Activated CD4-positive, alpha-beta T cell treated with anti-CD3 and anti-CD28 coated beads, Interleukin-2, Interleukin-4, amounts not matched to agents 100 ng/mL and 50 ng/mL, durations not matched to agents 16 hours and 8 hours (primary cell): ENCODE measurements around the gene ASIC3.
"Not testable (repeated sequence)": the region's sequence is repeated elsewhere in the genome, so short reads cannot be mapped to it uniquely, and the experiment has no call there.

ENCODE experiments used
- DNase-seq: peaks from one replicate; pipeline ENCODE4 v3.0.0-alpha.2; 2020; ENCODE audit warnings: low spot score

ASIC3 gene

DNA sequence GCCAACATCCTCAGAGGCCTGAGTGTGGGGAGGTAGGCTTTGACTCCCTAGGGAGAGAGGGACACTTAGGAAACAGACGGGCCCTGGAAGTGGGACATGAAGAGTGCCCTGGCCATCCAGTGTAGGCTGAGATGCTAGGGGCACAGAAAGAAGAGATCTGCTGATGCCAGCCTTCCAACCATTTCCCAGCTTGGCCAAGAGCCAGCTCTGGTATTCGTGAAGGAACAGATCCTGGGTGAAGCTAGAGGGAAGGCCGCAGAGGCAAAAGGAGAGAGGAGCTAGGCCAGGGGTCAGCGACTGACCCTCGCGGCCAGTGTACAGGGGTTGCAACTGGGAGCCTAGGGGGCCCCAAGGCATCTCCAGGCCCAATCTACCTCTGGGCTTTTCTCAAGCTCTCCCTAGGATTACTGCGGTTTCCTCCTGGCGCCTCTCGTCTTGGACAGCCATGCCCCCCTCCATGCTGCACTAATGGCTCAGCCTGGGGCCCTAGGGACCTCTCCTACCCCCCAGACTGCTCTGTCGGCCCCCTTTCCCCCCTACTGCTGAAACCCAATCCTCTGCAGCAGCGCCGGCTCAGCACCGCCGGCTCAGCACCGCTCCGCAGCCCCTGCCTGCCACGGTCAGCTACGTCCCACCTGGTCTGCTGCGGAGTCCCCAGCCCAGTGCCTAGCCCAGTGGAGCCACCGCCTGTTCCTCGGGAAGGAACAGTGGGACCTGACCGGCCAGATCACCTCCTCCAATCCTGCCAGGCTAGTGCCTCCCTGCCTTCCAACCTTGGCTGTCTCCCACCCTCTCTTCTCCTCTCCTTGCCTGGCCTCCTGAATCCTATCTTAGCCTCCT, at the start of gene ASIC3:
Gene ASIC3, plus strand, starts transcription at position 556 of the 840 bp plus-strand sequence. CDS start 355 bp downstream, outside the sequence.
- no peak for DNase-seq

DNA sequence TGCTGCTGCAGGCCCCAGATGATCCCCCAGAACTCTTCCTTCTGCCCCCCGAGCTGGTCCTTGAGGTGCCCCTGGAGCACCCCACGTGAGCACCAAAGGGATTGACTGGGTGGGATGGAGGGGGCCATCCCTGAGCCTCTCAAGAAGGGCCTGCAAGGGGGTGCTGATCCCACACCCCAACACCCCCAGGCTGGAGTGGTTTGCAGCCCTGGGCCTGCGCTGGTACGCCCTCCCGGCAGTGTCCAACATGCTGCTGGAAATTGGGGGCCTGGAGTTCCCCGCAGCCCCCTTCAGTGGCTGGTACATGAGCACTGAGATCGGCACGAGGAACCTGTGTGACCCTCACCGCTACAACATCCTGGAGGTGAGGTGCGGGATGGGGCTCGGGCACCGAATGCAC, 49.3 kb upstream of the ASIC3 start:
- DNase-seq, result no peak

DNA sequence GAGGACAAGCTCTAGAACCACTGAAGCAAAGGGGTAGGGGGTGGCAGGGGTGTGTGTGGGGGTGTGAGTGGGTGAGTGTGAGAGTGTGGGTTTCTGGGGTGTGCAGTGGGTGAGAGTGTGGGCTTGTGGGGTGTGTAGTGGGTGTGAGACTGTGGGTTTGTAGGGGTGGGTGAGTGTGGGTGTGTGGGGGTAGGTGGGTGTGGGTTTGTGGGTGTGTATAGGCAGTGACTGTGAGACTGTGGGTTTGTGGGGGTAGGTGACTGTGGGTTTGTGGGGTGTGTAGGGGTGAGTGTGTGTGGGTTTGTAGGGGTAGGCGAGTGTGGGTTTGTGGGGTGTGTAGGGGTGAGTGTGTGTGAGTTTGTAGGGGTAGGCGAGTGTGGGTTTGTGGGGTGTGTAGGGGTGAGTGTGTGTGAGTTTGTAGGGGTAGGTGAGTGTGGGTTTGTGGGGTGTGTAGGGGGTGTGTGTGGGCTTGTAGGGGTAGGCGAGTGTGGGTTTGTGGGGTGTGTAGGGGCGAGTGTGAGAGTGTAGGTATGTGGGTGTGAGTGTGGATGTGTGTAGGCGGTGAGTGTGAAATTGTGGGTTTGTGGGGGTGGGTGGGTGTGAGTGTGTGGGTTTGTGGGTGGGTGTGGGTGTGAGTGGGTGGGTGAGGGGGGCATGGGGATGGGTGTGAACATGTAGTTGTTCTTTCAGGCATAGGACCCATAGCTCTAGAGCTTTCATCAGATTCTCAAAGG, 48.7 kb upstream of the ASIC3 start:
- DNase-seq, result no peak

DNA sequence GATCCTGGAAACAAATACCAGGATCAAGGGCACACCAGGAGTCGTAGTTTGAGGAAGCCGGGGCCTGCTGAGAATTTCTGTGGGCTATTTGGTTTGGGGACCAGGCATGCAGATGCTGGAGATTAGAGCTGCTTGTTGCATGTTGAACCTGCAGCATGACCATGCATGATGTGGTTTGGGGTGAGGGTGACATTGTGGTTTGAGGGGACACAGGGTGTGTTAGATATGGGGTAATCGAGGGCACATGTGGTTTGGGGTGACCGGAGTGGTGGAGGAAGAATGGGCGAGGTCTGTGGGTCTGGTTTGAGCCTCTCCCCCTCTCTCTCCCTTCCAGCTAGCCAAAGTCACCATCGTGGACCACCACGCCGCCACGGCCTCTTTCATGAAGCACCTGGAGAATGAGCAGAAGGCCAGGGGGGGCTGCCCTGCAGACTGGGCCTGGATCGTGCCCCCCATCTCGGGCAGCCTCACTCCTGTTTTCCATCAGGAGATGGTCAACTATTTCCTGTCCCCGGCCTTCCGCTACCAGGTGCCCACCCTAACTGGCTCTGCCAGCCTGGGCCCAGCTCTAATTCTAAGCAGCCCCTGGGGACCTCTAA, 47.3 kb upstream of the ASIC3 start:
- DNase-seq, result no peak

DNA sequence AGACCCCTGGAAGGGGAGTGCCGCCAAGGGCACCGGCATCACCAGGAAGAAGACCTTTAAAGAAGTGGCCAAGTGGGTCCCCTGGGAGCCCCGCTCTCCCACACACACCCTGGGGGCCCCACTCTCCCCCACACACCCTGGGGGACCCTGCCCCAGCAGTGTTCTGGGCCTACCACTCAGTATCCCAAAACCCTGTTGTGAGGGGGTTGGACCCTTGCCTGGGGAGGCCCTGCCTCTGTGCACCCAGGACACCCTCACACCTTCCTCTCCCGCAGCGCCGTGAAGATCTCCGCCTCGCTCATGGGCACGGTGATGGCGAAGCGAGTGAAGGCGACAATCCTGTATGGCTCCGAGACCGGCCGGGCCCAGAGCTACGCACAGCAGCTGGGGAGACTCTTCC, 46.8 kb upstream of the ASIC3 start:
- DNase-seq, result no peak

DNA sequence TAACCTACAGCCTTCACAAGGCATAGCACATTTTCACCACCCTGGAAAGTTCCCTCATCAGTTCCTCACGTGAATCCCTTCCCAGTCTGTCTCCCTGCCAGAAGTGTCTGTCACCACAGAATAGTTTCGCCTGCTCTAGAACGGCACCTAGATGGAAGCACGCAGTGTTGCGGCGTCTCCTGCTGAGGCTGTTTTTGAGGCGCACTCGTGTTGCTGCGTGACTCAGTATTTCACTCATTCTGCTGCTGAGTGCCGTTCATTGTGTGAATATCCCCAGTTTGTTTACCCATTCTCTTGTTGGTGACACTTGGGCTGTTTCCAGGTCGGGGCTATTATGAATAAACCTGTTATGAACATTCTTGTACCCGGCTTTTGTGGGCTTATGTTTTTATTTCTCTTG, 44.8 kb upstream of the ASIC3 start:
- DNase-seq, result no peak

DNA sequence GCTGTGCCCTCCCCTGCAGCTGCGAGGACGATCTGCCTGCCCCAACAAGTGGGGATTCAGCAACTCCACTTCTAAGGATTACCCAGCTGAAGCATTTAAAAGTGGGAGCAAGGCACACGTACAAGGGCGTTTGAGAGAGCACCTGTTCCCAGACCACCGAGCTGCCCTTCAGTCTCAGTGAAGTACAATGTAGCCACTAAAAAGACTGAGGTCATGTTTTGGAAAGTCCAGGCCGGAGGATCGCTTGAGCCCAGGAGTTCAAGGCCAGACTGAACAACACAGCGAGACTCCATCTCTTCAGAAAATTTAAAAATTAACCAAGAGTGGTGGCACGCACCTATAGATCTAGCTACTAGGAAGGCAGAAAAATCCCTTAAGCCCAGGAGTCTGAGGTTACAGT, 42.8 kb upstream of the ASIC3 start:
- DNase-seq, result no peak

DNA sequence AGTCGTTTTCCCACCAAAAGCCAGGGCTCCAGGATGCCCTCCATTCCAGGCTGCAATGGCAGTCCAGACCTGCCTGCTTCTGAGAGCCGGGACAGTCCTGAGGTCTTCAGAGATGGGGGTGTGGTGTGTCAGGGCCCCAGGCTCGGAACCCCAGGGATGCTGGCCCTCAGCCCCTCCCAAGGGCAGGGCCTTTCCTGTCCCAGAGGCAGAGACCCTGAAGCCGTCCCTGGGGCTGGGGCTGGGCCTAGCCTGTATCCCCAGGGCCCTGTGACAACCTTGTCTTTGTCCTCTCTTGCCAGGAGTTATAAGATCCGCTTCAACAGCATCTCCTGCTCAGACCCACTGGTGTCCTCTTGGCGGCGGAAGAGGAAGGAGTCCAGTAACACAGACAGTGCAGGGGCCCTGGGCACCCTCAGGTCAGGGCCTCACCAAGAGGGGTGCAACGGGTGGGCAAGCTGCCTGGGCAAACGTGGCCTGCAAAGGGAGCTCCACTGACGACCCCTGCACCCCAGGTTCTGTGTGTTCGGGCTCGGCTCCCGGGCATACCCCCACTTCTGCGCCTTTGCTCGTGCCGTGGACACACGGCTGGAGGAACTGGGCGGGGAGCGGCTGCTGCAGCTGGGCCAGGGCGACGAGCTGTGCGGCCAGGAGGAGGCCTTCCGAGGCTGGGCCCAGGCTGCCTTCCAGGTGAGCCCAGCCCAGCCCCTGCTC, 41.6 kb upstream of the ASIC3 start:
- no peak for DNase-seq

DNA sequence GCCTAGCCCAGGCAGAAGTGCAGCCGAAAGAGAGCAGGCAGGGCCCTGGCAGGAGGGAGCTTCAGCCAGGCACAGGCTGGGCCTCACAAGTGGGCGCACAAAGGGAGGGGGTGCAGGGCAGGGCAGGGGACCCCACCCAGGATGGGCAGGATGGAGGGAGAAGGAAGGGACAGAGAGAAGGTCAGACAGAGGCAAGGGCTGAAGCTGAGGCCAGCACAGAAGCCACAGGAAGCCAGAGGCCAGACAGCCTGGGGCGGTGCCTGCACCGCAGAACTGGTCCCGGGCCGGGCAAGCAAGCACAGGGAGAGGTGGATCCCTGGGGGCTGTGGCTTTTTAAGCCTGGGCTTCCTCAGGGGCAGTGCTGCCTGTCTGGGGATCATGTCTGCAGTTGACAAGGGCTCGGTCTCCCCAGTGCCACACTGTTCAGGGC, 40.8 kb upstream of the ASIC3 start:
- no peak for DNase-seq

DNA sequence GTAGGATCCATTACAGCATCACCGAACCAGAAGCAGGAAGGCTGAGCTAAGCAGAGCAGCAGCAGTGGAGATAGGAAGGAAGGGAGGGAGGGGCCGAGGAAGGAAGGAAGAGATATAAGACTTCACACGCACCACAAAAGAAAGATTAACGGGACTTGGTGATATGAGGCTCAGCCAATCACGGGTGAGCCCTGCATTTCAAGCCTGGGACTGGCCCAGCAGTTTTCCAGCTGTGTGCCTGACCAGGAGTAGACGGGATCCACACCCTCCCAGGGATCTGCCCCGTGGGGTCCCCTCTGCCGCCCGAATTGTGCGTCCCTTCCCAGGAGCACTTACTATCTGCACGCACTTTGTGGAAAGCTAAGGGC, 40.2 kb upstream of the ASIC3 start:
- peak; percentile 49 for DNase-seq

DNA sequence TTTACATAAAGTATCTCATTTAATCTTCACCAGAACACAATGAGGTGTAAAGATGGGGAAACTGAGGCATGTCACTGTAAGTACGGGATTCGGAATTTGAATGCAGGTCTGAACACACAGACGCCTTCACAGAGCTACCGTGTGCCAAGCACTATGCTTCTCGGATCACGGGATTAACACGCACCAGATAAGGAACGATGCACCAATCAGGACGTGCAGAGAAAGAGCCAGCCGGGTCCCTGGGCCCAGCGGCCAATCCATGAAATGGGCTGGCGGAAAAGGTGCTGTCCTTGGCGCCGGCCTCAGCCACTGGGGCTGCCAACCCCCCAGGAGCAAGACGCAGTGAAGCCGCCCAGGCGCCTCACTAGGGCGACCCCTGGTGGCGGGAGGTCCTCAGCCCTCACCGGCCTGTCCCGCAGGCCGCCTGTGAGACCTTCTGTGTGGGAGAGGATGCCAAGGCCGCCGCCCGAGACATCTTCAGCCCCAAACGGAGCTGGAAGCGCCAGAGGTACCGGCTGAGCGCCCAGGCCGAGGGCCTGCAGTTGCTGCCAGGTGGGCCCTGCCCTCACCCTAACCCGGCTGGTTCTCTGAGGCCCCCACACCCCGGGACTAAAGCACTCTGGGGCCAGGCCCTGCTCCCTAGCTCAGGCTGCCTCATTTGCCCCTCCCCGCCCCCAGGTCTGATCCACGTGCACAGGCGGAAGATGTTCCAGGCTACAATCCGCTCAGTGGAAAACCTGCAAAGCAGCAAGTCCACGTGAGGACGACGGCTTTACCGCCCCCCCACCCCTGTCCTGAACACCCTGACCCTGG, 39.6 kb upstream of the ASIC3 start:
- DNase-seq, result peak; percentile 93

DNA sequence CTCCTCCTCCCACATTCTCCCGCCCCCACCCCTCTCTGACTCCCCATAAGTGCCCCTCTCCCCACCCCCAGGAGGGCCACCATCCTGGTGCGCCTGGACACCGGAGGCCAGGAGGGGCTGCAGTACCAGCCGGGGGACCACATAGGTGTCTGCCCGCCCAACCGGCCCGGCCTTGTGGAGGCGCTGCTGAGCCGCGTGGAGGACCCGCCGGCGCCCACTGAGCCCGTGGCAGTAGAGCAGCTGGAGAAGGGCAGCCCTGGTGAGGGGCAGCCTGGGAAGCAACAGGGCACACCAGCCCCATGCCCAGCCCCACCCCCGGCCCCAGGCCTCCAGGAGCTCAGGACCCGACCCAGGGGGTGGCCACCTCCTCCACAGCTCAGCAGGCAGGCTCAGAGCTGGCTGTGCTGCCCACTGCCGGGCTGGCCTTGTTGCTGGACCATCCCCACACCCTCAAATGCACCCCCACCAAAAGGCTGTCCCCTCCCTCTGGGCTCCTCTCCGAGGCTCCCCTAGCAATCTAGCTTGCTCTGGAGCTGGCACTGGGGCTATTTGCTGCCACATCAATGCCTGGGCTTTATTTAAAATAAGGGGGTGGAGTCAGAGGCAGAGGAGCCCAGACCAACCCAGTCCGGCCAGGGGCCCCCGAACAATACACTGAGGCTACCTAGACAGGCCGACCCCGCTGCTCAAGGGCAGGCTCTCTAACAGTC, 38.8 kb upstream of the ASIC3 start:
- DNase-seq, result no peak

DNA sequence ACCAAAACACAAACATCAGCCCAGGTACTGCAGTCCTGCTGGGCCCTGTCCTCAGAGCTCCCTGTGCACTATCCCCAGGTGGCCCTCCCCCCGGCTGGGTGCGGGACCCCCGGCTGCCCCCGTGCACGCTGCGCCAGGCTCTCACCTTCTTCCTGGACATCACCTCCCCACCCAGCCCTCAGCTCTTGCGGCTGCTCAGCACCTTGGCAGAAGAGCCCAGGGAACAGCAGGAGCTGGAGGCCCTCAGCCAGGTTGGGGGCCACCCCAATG, 38.4 kb upstream of the ASIC3 start:
- DNase-seq, result no peak

DNA sequence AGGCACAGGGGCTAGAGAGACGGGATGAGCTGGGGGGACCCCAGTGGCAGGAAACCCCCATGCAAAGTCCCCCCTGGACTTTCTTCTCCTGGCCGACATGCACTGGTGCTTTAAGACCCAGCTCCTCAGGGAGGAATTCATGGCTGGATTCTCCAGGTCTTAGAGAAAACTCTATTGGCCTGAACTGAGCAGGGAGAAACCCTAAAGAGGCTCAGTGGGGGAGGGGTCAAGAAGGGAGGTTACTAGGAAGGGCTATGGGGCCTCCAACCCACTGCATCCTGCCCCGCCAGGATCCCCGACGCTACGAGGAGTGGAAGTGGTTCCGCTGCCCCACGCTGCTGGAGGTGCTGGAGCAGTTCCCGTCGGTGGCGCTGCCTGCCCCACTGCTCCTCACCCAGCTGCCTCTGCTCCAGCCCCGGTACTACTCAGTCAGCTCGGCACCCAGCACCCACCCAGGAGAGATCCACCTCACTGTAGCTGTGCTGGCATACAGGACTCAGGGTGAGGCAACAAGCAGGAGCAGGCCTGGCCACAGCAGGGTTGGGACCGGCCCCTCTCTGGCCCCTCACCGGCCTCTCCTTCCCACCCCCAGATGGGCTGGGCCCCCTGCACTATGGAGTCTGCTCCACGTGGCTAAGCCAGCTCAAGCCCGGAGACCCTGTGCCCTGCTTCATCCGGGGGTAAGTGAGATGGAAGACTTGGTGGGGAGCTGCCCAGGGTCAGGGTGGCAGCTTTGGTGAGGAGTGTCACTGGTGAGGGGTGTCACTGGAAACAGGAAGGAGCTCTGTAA, 37.8 kb upstream of the ASIC3 start:
- peak; percentile 50 for DNase-seq

DNA sequence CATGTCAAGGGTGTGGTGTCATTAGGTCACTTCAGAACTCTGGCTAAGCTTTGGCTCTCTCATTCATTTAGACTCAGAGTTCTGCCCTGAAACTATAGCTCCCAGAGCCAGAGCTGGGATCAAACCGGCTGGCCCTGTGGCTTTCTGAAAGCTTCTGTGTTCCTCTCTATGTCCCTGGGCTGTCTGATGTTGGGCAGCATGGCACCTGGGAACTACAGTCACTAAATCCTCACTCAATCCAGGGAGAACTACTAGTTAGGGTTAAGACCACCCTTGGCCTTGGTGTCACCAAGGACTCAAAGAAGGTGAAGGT, 37.3 kb upstream of the ASIC3 start:
- no peak for DNase-seq

DNA sequence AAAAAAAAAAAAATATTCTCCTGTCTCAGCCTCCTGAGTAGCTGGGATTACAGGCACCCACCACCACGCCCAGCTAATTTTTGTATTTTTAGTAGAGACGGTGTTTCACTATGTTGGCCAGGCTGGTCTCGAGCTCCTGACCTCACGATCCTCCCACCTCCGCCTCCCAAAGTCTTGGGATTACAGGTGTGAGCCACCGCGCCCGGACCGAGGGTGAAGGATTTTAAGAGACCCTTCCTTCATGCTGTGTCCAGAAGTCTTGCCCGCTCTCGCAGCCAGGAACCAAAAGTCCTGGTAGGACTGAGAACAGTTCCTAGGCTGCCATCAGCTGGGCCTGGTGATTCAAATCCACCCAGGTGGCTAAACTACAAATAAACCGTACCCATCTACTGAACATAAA, 36.7 kb upstream of the ASIC3 start:
- DNase-seq, result not testable (repeated sequence)

DNA sequence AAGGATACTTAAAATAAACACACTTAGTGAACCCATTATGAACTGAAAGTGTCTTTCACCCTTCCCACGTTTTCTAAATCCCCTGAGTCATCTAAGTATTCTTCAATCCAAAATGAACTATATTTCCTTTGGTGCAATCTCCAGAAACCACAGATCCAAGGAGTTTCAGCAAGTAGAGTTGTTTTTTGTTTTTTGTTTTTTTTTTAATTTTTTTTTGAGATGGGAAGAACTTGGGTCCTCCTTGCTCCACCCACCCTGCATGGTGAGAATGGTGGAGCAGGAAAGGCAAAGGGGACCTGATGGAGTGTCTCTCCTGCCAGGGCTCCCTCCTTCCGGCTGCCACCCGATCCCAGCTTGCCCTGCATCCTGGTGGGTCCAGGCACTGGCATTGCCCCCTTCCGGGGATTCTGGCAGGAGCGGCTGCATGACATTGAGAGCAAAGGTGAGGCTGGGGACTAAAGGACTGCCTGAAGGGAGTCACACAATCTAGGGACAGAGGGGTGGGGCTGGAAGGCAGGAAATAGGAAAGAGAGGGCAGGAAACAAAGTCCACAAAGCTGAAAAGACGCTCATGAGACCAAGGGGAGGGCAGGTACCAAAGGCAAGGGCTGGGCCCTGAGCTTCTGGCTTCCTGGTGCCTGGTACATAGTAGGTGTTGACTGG, 36.2 kb upstream of the ASIC3 start:
- no peak for DNase-seq

DNA sequence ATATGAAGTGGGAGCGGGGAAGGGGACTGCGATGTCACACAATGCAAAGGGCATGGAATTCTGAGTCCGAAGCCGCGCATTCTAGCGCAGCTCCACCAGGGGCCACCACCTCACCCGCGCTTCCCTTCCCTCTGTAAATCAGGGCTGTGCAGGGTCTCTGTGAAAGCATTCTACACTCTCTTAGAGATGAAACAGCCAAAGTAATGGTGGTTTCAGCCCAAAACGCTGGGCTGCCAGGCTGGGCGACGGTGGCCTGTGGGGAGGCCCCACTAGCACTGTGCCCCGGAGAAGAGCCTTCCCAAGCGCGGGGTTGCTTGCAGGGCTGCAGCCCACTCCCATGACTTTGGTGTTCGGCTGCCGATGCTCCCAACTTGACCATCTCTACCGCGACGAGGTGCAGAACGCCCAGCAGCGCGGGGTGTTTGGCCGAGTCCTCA, 35.4 kb upstream of the ASIC3 start:
- no peak for DNase-seq

DNA sequence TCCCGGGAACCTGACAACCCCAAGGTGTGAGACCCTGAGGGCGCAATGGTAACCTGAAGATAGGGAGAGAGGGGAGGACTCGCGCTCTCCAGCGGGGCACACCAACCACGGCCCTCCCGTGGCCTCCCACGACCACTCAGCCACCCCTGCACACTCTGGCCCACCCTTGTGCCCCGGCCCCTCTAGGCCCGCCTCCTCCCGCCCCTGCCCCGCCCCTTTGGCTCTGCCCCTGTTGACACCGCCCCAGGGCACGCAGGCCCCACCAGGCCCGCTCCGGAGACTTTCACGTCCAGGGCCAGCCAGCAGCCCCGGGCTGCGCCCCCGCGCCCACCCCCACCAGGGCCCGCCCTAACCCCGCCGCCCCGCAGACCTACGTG, 35.0 kb upstream of the ASIC3 start:
- no peak for DNase-seq
